SK-N-SH (cell line): ENCODE results near the gene RIOK3. TPM values are rescaled to one million over a fixed set of nuclear protein-coding genes. Genes with fewer than 3 reads are reported as not detected.

Experiments used
- CTCF ChIA-PET: fragments of 300-600, 350-600 bp; formaldehyde crosslinking; extraction: SDS; loops from one replicate; lab custom pipeline; 2021; lab: Yijun Ruan, JAX
- POLR2A ChIA-PET: fragments of 350-600 bp; sonication (Branson Sonifier 250); formaldehyde crosslinking; extraction: SDS; loops from one replicate; lab custom pipeline; 2020; ENCODE audit warnings: antibody characterized with exemption, inconsistent platforms; lab: Yijun Ruan, JAX
- DNase-seq: peaks from one replicate; pipeline ENCODE4 v3.0.0; 2012
- H2AFZ ChIP-seq: fragments of 200-600 bp; sonication (generic); 2 replicates; pipeline ENCODE4 v1.8.1; 2016; ENCODE audit warnings: antibody characterized with exemption, mild to moderate bottlenecking, low read depth
- H3F3A ChIP-seq: fragments of 200-600 bp; sonication (generic); replicated peaks from 2 replicates; pipeline ENCODE3; 2016; ENCODE audit warnings: antibody characterized with exemption, mild to moderate bottlenecking; ENCODE audit not compliant: insufficient read depth
- H3K27ac ChIP-seq, 2 experiments: fragments of 200-500 bp in 1 of 2; fragments of 200-600 bp in 1 of 2; sonication (Bioruptor generic) in 1 of 2; sonication (generic), shearing (Covaris generic) in 1 of 2; 2 replicates each; pipeline versions ENCODE4 v1.5.1 to v1.6.1; 2014 to 2016; ENCODE audit warnings: low read depth in 2 of 2, inconsistent platforms in 1 of 2, low read length in 1 of 2, mild to moderate bottlenecking in 1 of 2, mixed read lengths in 1 of 2
- H3K27me3 ChIP-seq: fragments of 200-600 bp; sonication (generic), shearing (Covaris generic); 2 replicates; pipeline ENCODE4 v1.6.1; 2016; ENCODE audit warnings: mixed run types; ENCODE audit not compliant: insufficient read depth
- H3K36me3 ChIP-seq, 2 experiments: fragments of 200-500 bp in 1 of 2; fragments of 200-600 bp in 1 of 2; sonication (Bioruptor generic) in 1 of 2; sonication (generic) in 1 of 2; replicated peaks in 1 of 2; 2 replicates each; pipeline versions ENCODE3 to v1.5.1; 2014 to 2016; ENCODE audit warnings: low read length in 1 of 2, mild to moderate bottlenecking in 1 of 2; ENCODE audit not compliant: insufficient read depth in 2 of 2, control insufficient read depth in 1 of 2
- H3K4me1 ChIP-seq, 2 experiments: fragments of 200-500 bp in 1 of 2; fragments of 200-600 bp in 1 of 2; sonication (Bioruptor generic) in 1 of 2; sonication (generic), shearing (Covaris generic) in 1 of 2; 2 replicates each; pipeline versions ENCODE4 v1.5.1 to v1.6.1; 2014 to 2016; ENCODE audit warnings: low read depth in 1 of 2, low read length in 1 of 2, mixed run types in 1 of 2; ENCODE audit not compliant: insufficient read depth in 2 of 2, control insufficient read depth in 1 of 2
- H3K4me2 ChIP-seq: fragments of 200-600 bp; sonication (generic), shearing (Covaris generic); 2 replicates; pipeline ENCODE4 v1.6.1; 2017; ENCODE audit warnings: mixed run types
- H3K4me3 ChIP-seq, 2 experiments: fragments of 200-500 bp in 1 of 2; fragments of 200-600 bp in 1 of 2; sonication (Bioruptor generic) in 1 of 2; sonication (generic), shearing (Covaris generic) in 1 of 2; 2 replicates each; pipeline versions ENCODE4 v1.5.1 to v1.8.1; 2014 to 2016; ENCODE audit warnings: low read depth in 2 of 2, inconsistent platforms in 1 of 2, low read length in 1 of 2, mild to moderate bottlenecking in 1 of 2, mixed read lengths in 1 of 2, moderate library complexity in 1 of 2
- H3K79me2 ChIP-seq: fragments of 200-600 bp; sonication (generic); 2 replicates; pipeline ENCODE4 v1.8.1; 2017; ENCODE audit warnings: mild to moderate bottlenecking; ENCODE audit not compliant: insufficient read depth
- H3K9ac ChIP-seq: fragments of 200-600 bp; sonication (generic); 2 replicates; pipeline ENCODE4 v1.6.1; 2017; ENCODE audit warnings: mixed run types
- H3K9me2 ChIP-seq: fragments of 200-600 bp; sonication (generic); 2 replicates; pipeline ENCODE4 v1.6.1; 2017; ENCODE audit warnings: mixed run types
- H3K9me3 ChIP-seq: fragments of 200-600 bp; sonication (generic); 2 replicates; pipeline ENCODE4 v1.6.1; 2017; ENCODE audit warnings: mixed run types, mild to moderate bottlenecking, moderate library complexity
- H4K20me1 ChIP-seq: fragments of 200-600 bp; sonication (generic); 2 replicates; pipeline ENCODE4 v1.6.1; 2017; ENCODE audit warnings: mild to moderate bottlenecking, mixed run types; ENCODE audit not compliant: insufficient read depth
- CTCF ChIP-seq: fragments of 200-600 bp; sonication (generic); IDR thresholded peaks from 2 replicates; pipeline ENCODE4 v1.6.1; 2017; ENCODE audit warnings: antibody characterized with exemption, mild to moderate bottlenecking, moderate library complexity
- EP300 ChIP-seq, 2 experiments: IDR thresholded peaks; 2 replicates each; pipeline versions ENCODE4 v1.4.0 to v1.6.1; 2012; ENCODE audit warnings: borderline replicate concordance in 1 of 2, low read depth in 1 of 2, low read length in 1 of 2
- FOSL2 ChIP-seq: IDR thresholded peaks from 2 replicates; pipeline ENCODE4 v1.4.0; 2012; ENCODE audit warnings: low read depth, mild to moderate bottlenecking, moderate library complexity, borderline replicate concordance
- FOXJ3 ChIP-seq: sonication (generic); formaldehyde crosslinking; IDR thresholded peaks from 2 replicates; pipeline ENCODE4 v1.5.1; 2020; ENCODE audit warnings: mild to moderate bottlenecking, missing genetic modification reagents
- GATA2 ChIP-seq: sonication (generic); formaldehyde crosslinking; IDR thresholded peaks from 2 replicates; pipeline ENCODE4 v1.5.0; 2020; ENCODE audit warnings: mild to moderate bottlenecking, missing genetic modification reagents
- JUND ChIP-seq: IDR thresholded peaks from 2 replicates; pipeline ENCODE4 v1.4.0; 2012
- MAX ChIP-seq: IDR thresholded peaks from 2 replicates; pipeline ENCODE4 v1.4.0; 2012; ENCODE audit warnings: low read depth
- MEF2A ChIP-seq: IDR thresholded peaks from 2 replicates; pipeline ENCODE4 v1.4.0; 2012; ENCODE audit warnings: low read depth, borderline replicate concordance
- NFIC ChIP-seq: IDR thresholded peaks from 2 replicates; pipeline ENCODE4 v1.4.0; 2012; ENCODE audit warnings: borderline replicate concordance
- NRF1 ChIP-seq: IDR thresholded peaks from 2 replicates; pipeline ENCODE4 v1.6.1; 2012; ENCODE audit warnings: low read depth, mild to moderate bottlenecking, low read length
- POLR2AphosphoS5 ChIP-seq: IDR thresholded peaks from 2 replicates; pipeline ENCODE4 v1.6.1; 2012; ENCODE audit warnings: low read depth, low read length
- RAD21 ChIP-seq: IDR thresholded peaks from 2 replicates; pipeline ENCODE4 v1.6.1; 2012; ENCODE audit warnings: mild to moderate bottlenecking, low read length
- RFX5 ChIP-seq: IDR thresholded peaks from 2 replicates; pipeline ENCODE4 v1.6.1; 2012; ENCODE audit warnings: mild to moderate bottlenecking, improper control_type of control experiment, low read length
- RXRA ChIP-seq: IDR thresholded peaks from 2 replicates; pipeline ENCODE4 v1.4.0; 2012; ENCODE audit warnings: low read depth, mild to moderate bottlenecking, borderline replicate concordance
- SMC3 ChIP-seq: IDR thresholded peaks from 2 replicates; pipeline ENCODE4 v1.6.1; 2012; ENCODE audit warnings: low read depth, low read length, improper control_type of control experiment
- TAF1 ChIP-seq: IDR thresholded peaks from 2 replicates; pipeline ENCODE4 v1.6.1; 2012; ENCODE audit warnings: low read depth, mild to moderate bottlenecking, low read length, moderate library complexity, borderline replicate concordance
- ZBTB33 ChIP-seq: IDR thresholded peaks from 2 replicates; pipeline ENCODE4 v1.4.0; 2012; ENCODE audit warnings: low read depth, borderline replicate concordance
- WGBS: methylation state at CpG from one replicate; pipeline ENCODE4 v1.1.6; 2017; ENCODE audit warnings: low lambda C conversion rate; 5-methylcytosine and 5-hydroxymethylcytosine counted together
- polyA plus RNA-seq, 3 experiments: library from polyadenylated mRNA; depleted of rRNA; stranded (reverse); fragments of >200 nt; gene quantifications; 2 replicates each; pipeline ENCODE4 v1.2.3, GENCODE V29; 2012

The RIOK3 gene
- polyA plus RNA-seq, 1 of the 3 experiments (the other 2 are of a cell fraction) = 12.3 TPM

- TF ChIP-seq NFIC = no peak
- TF ChIP-seq SMC3 = no peak
- no peak for TF ChIP-seq EP300 (IDR thresholded peaks at IDR 0.05; ENCODE audit: borderline replicate concordance in 1 of 2, low read depth in 1 of 2, low read length in 1 of 2)
- no peak for TF ChIP-seq TAF1
- TF ChIP-seq MEF2A = no peak
- no peak for TF ChIP-seq RFX5
- no peak for TF ChIP-seq CTCF
- CTCF ChIA-PET = interaction anchor here (1.4 to 1.5 kb wide), 2 partner anchors 14 to 18 kb away, joined by 3 to 5 read pairs; no protein-coding TSS in a partner anchor
- H3K36me3 ChIP-seq = peaks cover 3 to 8% of the 10 kb centered on the region in 2 experiments
- H2AFZ ChIP-seq = no peak overlapping the region
- H3K4me3 ChIP-seq = no peak overlapping the region
- POLR2A ChIA-PET = no interaction called here
- no peak for DNase-seq
- H3K9me2 ChIP-seq = no peaks in the 10 kb centered on the region
- no peaks in the 10 kb centered on the region for H3K27me3 ChIP-seq
- peaks cover 88% of the 10 kb centered on the region for H3K79me2 ChIP-seq
- H3K9me3 ChIP-seq = no peaks in the 10 kb centered on the region
- no peak overlapping the region for H3K9ac ChIP-seq
- peaks cover 79% of the 10 kb centered on the region for H4K20me1 ChIP-seq
- WGBS = 96% methylated on average over 2 of the region's 2 CpGs
- H3F3A ChIP-seq = no peaks in the 10 kb centered on the region
- H3K27ac ChIP-seq = no peak overlapping the region
- no peak overlapping the region for H3K4me2 ChIP-seq
- peaks cover 0 to 4% of the 10 kb centered on the region in 2 experiments; a peak in 2 of 4 replicates for H3K4me1 ChIP-seq
Observed at GRCh38 chr18:23456835-23457234, 3.7 kb downstream of the RIOK3 start.

- POLR2A ChIA-PET = no interaction called here
- DNase-seq = no peak
- H3K4me1 ChIP-seq = no peaks in the 10 kb centered on the region; a peak in 2 of 4 replicates
- no peaks in the 10 kb centered on the region for H3K9me3 ChIP-seq
- no peak overlapping the region for H3K4me2 ChIP-seq
- peaks cover 3% of the 10 kb centered on the region for H3F3A ChIP-seq
- H3K36me3 ChIP-seq = peaks cover 17 to 23% of the 10 kb centered on the region in 2 experiments
- H3K27me3 ChIP-seq = no peaks in the 10 kb centered on the region
- peaks cover 87% of the 10 kb centered on the region for H4K20me1 ChIP-seq
- CTCF ChIA-PET = no interaction called here
- H3K9me2 ChIP-seq = no peaks in the 10 kb centered on the region
- 100% methylated on average over 3 of the region's 3 CpGs for WGBS
- no peak overlapping the region for H2AFZ ChIP-seq
- TF ChIP-seq NFIC = no peak
- TF ChIP-seq RAD21 = no peak
- no peak for TF ChIP-seq ZBTB33
- no peak for TF ChIP-seq FOXJ3
- TF ChIP-seq FOSL2 = no peak
- no peak for TF ChIP-seq NRF1
- TF ChIP-seq JUND = no peak
- no peak for TF ChIP-seq GATA2 (CRISPR knock-in tag)
- TF ChIP-seq RXRA = no peak
- no peak for TF ChIP-seq POLR2AphosphoS5
- no peak for TF ChIP-seq TAF1
- no peak for TF ChIP-seq SMC3
- TF ChIP-seq MEF2A = no peak
- TF ChIP-seq MAX = no peak
- H3K27ac ChIP-seq = no peak overlapping the region
- H3K4me3 ChIP-seq = no peak overlapping the region
- peaks cover 97% of the 10 kb centered on the region for H3K79me2 ChIP-seq
- H3K9ac ChIP-seq = no peak overlapping the region
Observed at GRCh38 chr18:23458830-23459529, 5.9 kb downstream of the RIOK3 start.
